Raji (cell line): ENCODE data around the gene TAF4B.

Source experiments
- POLR2A ChIP-seq: IDR thresholded peaks from 2 replicates; pipeline ENCODE4 v1.6.1; 2011; ENCODE audit warnings: low read depth, low read length, control low read depth; ENCODE audit not compliant: insufficient read depth

The TAF4B gene

DNA sequence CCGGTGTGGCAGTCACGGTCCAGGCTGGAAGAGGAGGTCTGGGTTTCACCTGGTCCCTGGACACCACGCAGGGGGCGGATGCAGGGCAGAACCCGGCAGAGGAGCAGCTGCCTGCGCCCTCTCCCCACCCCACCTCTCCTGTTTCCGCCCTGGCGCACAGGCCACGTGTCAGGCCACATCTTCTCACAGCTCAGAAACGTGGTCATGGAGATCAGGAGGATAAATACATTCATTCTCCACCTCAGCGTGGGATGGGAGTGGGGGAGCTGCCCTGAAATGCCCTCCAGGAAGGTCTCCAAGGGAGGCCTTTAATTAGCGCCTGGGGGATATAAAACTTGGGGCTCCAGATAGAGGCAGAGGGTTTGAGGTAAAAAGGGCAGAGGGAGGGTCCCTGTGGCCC, 180.1 kb downstream of the TAF4B start:
- no peak for TF ChIP-seq POLR2A

GRCh38 chr18:26406854-26407517, 180.7 kb downstream of the TAF4B start:
- no peak for TF ChIP-seq POLR2A

DNA sequence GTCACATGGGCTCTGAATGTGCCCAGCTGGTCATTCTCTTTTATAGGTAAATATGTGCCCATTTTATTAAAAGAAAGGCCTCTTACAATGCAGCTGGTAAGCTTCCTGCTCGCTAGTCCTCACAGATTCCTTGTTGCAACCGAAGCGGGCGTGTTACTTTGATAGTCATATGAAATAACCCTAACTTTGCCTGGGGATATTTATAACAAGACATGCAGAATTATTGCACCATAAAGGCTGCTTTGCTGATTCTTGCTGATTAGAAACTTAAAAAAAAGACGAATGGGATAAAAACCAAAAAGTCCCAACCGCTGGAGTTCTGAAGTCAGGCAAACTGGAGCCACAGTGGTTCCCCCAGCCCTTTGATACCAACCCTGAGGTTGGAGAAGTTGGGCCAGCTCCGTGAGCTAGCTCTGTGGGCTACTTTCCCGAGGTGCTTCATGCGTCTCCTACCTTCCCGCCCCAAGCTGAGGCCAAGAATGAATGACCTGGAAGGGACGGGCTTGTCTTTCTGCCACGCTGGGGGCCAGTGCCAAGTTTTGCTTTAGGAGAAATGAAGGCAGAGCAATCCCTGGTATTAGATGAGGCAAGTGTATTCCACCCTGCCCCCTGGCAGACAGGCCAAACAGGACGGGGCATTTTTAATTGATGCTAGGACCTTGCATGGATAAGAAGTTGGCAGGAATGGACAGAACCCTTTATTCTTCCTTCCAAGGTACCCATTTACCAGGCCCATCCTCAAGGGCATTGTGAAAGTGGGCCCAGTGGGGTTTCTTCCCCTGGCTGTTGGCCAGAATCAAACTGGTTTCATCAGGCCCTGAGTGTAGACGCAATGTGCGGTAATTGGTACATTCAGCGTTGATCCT, 181.7 kb downstream of the TAF4B start:
- TF ChIP-seq POLR2A = no peak

DNA sequence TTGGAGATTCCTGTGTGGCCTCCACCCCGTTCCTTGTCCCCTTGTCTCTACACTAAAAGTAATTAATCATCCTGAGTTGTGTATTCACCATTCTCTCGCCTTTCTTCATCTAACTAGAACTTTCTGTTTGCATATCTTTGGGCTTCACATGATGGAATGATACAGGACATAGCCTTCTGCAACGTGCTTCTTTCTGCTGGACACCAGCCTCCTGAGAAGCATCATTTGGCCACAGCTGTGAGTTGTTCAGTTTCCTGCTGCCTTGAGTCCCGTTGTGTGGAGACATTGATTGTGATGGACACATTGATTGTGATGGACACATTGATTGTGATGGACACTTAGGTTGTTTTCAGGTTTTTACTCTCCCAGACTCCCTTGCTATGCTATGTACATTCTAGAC, 182.8 kb downstream of the TAF4B start:
- TF ChIP-seq POLR2A = no peak

GRCh38 chr18:26414901-26415440, 188.7 kb downstream of the TAF4B start:
- no peak for TF ChIP-seq POLR2A

DNA sequence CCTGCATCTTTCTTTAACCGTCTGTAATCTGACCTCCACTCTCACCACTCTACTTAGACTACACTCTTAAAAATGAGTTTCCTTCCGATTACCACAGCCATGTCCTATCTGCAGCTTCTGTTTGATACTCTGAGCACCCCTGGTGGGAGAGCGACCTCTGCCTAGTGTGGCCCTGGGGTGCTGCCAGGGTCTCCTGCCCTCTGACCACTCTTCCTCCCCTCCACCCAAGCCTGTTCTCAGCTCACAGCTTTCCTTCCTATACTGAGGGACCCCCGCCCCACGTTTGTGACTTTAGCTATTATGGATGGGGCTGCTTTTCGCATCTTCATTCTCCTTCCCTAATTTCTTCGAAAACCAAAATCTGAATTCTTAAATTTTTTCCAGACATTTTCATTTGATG, 189.4 kb downstream of the TAF4B start:
- no peak for TF ChIP-seq POLR2A

GRCh38 chr18:26416652-26417150, 190.5 kb downstream of the TAF4B start:
- no peak for TF ChIP-seq POLR2A

GRCh38 chr18:26417190-26417589, 190.9 kb downstream of the TAF4B start:
- TF ChIP-seq POLR2A = no peak

DNA sequence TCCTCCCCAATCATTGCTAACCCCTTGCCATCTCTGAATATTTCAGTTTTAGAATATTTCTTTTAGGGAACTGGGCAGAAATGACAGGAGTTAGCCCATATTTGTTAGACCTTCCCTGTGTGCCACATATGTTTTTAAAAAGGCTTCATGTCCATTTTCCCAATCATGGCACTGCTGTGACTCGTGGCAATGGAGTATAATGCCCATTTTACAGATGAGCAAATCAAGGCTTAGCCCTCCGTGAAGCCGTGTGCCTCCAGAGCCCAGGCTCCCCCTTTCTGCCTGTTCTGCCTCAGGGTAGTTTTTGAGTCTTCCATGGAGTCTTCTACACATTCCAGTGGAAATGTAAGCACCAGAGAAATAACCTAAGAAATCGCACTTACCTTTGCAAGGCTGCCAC, 192.0 kb downstream of the TAF4B start:
- no peak for TF ChIP-seq POLR2A

GRCh38 chr18:26419746-26420145, 193.5 kb downstream of the TAF4B start:
- TF ChIP-seq POLR2A = no peak

- TF ChIP-seq POLR2A = no peak
These were observed 195.3 kb downstream of the TAF4B start for GRCh38 chr18:26421503-26421902.

DNA sequence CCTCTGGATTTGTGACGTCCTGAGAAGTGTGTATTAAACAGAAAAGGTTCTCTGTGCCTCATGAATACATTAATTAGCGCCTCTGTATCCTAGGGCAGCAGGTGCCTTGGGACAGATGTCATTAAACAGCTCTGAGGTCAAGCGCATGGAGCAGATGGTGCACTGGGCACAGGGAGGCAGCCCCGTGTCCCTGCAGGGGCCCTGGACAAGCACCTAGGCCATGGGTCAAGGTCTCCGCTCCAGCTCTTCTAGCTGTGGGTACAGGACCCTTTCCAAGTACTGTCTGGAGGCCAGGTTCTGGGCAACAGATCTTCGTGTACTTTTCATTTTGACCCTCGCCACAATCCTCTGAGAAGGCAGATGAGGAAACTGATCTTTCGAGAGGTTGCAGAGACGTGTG, 195.7 kb downstream of the TAF4B start:
- TF ChIP-seq POLR2A = no peak

DNA sequence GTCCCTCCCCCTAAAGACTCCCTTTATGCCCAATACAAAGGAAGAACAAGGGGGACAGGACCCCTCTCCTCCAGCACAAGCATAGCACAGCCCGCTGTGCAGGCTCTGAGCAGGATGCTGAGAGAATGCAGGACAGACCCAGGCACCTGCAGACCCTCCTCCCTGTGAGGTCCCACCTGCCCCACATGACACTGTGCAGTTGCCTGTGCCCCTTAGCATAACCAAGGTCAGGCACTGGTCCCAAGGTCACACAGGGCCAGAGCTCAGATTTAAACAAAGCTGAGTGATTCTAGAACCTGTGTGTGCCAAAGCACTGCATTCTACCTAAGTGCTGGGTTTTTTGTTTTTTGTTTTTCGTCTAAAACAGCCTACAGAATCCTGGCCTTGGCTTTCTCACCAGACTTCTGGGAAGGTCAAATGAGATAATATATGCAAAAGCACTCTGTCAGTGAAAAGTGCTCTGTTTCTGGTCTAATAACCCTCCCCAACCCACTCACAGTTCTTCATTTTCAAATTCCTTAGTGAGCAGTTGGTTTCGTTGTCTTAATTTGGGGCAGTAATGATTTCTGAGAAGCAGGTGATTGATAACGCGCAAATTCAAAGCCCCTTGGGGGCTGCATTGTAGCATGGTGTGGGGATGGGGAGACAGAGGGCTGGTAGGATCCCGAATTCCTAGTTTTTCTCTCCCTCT, 196.4 kb downstream of the TAF4B start:
- TF ChIP-seq POLR2A = no peak

GRCh38 chr18:26424428-26425147, 198.3 kb downstream of the TAF4B start:
- TF ChIP-seq POLR2A = no peak

GRCh38 chr18:26425148-26425531, 198.9 kb downstream of the TAF4B start:
- TF ChIP-seq POLR2A = no peak
